Mucosa of rectum (tissue), 2 donors: ENCODE measurements around the gene ZNF136.

ENCODE experiments used
- H3K27ac ChIP-seq, 2 donors: one replicate each; pipeline ENCODE4 v1.7.0; 2013; ENCODE audit warnings: inconsistent platforms in 2 of 2, low read depth in 2 of 2, low read length in 2 of 2
- H3K27me3 ChIP-seq, 2 donors: one replicate each; pipeline ENCODE4 v1.7.0; 2013; ENCODE audit warnings: low read length in 2 of 2; ENCODE audit not compliant: control insufficient read depth in 2 of 2, insufficient read depth in 2 of 2
- H3K36me3 ChIP-seq, 2 donors: one replicate each; pipeline ENCODE4 v1.7.0; 2013; ENCODE audit warnings: low read length in 2 of 2; ENCODE audit not compliant: control insufficient read depth in 2 of 2, insufficient read depth in 2 of 2
- H3K4me1 ChIP-seq, 2 donors: one replicate each; pipeline ENCODE4 v1.7.0; 2013; ENCODE audit warnings: low read length in 2 of 2, mild to moderate bottlenecking in 1 of 2; ENCODE audit not compliant: control insufficient read depth in 2 of 2, insufficient read depth in 2 of 2
- H3K4me3 ChIP-seq, 2 donors: one replicate each; pipeline ENCODE4 v1.7.0; 2013; ENCODE audit warnings: low read length in 2 of 2
- H3K9ac ChIP-seq, 2 donors: one replicate each; pipeline ENCODE4 v1.7.0; 2013; ENCODE audit warnings: low read length in 2 of 2, low read depth in 1 of 2, mild to moderate bottlenecking in 1 of 2
- H3K9me3 ChIP-seq, 2 donors: one replicate each; pipeline ENCODE4 v1.7.0; 2013; ENCODE audit warnings: low read length in 2 of 2; ENCODE audit not compliant: control insufficient read depth in 2 of 2
- donor health status: healthy.
- donor health status: Normal muscosa, but diverticular disease.

ZNF136 gene

DNA sequence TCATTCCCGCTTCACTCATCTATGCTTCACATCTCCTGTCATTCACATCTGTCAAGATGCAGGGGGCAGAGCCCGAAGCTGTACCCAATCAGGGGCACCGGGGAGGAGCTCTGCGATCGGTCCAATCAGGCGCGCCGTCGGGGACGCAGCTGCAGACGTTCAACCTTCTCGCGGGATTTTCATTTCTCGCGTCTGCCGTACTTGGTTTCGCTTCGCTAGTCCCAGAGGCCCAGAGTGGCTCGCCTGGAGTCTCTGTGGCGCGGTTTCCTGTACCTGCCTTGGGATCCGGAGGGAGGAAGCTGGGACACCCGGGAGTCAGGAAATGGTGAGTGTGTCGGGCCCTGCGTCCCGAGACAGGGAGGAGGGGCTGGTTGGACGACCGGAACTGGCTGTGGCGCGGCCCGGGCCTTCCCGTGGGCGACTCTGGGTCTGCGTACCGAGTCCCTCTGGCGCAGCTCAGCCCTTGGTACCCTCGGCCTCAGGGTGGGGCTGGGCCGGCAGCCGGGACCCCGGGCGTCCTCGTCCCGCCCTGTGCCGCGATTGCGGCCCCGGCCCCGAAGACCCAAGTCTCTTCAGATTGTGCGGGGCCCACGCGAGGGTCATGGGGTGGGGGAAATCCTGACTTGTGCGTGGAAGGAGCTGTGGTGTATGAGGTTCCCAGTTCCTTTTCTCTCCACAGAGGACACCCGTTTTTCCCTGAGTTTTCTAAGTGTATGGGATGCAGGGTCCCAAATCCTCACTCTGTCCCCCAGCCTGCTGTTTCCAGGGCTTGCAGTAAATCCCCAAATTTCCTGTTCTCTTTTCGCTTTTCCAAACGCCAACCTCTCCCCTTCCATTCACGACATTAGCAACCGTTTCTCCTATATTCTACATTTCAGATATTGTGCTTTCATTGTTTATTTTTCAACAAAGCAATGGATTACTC is at the start of gene ZNF136:
TSS of gene ZNF136 (plus strand) at position 215 of the 925 bp plus-strand sequence. CDS start at position 323, 108 bp downstream.
- peak within 1 kb of the TSS; percentile 94 to 96 for H3K27ac ChIP-seq
- H3K9ac ChIP-seq: peak within 1 kb of the TSS; percentile 92 to 94
- H3K4me1 ChIP-seq: peaks cover 8 to 11% of the 10 kb centered on the region in 2 donors
- H3K4me3 ChIP-seq: peak within 1 kb of the TSS; percentile 91 to 96
- peaks cover 0 to 6% of the 10 kb centered on the region in 2 donors for H3K36me3 ChIP-seq
- H3K9me3 ChIP-seq: no peaks in the 10 kb centered on the region
- H3K27me3 ChIP-seq: no peaks in the 10 kb centered on the region

DNA sequence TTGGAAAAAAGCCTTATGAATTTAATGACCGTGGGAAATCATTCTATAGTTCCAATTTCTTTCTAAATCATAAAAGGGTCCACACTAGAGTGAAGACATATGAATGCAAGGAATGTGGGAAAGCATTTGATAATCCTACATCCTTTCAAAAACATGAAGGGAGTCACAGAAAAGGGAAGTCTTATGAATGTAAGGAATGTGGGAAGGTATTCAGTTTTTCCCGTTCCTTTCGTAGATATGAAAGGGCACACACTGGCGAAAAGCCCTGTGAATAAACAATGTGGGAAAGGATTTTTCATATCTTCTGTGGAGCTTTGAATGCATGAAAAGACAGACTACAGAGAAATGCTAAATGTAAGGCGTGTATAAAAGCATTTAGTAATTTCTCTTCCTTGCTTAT is 49.8 kb upstream of the ZNF136 start:
- no peak overlapping the region for H3K9ac ChIP-seq
- H3K9me3 ChIP-seq: peaks cover 11 to 22% of the 10 kb centered on the region in 2 donors
- no peaks in the 10 kb centered on the region for H3K4me1 ChIP-seq
- no peak overlapping the region for H3K27ac ChIP-seq
- H3K27me3 ChIP-seq: no peaks in the 10 kb centered on the region
- H3K36me3 ChIP-seq: peaks cover 0 to 11% of the 10 kb centered on the region in 2 donors
- no peak overlapping the region for H3K4me3 ChIP-seq

GRCh38 chr19:12117201-12117970 is 45.5 kb upstream of the ZNF136 start:
- H3K9ac ChIP-seq: no peak overlapping the region
- no peak overlapping the region for H3K4me3 ChIP-seq
- no peaks in the 10 kb centered on the region for H3K36me3 ChIP-seq
- no peaks in the 10 kb centered on the region for H3K27me3 ChIP-seq
- H3K9me3 ChIP-seq: peaks cover 8 to 11% of the 10 kb centered on the region in 2 donors
- H3K27ac ChIP-seq: no peak overlapping the region
- H3K4me1 ChIP-seq: no peaks in the 10 kb centered on the region

- peaks cover 0 to 2% of the 10 kb centered on the region in 2 donors for H3K36me3 ChIP-seq
- no peaks in the 10 kb centered on the region for H3K27me3 ChIP-seq
- no peak overlapping the region for H3K9ac ChIP-seq
- no peaks in the 10 kb centered on the region for H3K4me1 ChIP-seq
- no peak overlapping the region for H3K4me3 ChIP-seq
- peaks cover under 1 to 3% of the 10 kb centered on the region in 2 donors for H3K9me3 ChIP-seq
- H3K27ac ChIP-seq: no peak overlapping the region
Measured at GRCh38 chr19:12126707-12127106, 36.2 kb upstream of the ZNF136 start.

DNA sequence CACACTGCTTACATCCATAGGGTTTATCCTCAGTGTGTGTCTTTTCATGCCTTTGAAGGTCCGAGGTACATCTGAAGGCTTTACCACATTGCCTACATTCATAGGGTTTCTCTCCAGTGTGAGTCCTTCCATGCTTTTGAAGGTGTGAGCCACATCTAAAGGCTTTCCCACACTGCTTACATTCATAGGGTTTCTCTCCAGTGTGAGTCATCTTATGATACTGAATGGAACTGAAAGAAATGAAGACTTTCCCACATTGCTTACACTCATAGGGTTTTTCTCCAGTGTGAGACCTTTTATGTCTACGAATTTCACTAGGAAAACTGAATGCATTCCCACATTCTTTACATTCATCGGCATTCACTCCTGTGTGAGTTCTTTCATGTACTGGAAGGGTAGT is 29.8 kb upstream of the ZNF136 start:
- Histone ChIP-seq H3K9me3 (peaks cover 24 to 26% of the 10 kb centered on the region in 2 donors), H3K27me3 (no peaks in the 10 kb centered on the region), H3K36me3 (peaks cover 35 to 42% of the 10 kb centered on the region in 2 donors), H3K4me1 (no peaks in the 10 kb centered on the region), H3K27ac (no peak overlapping the region), H3K9ac (no peak overlapping the region), H3K4me3 (no peak overlapping the region)

DNA sequence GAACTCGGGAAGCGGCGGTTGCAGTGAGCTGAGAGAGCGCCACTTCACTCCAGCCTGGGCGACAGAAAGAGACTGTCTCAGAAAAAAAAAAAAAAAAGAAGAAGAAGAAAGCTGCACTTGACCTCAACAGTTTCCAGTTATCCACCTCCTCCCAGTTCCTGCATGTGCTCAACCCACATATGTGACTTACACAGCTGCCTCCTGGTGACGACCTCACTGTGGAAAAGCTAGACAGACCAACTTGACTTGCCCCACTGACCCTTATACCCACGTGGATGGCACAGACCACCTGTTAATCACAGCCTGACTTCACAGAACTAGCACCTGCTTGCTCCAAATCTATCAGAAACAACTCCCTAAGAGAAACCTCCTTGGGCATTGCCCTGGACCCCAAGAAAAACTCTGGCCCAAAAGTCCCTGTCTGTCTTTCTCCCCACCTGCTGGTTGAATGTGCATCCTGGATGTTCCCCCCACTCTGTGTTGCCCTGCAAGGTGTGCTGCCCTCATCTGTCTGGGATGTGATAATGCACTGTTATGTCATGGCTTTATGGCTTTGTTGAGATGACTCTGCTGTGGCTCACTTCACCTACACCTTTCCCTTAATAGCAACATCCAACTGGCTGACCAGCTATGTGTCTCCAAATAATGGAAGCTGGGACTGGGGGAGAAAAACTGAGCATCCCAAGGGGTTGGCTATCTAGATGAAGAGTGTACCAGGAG is 25.5 kb upstream of the ZNF136 start:
- peaks cover 32 to 34% of the 10 kb centered on the region in 2 donors for H3K36me3 ChIP-seq
- H3K4me1 ChIP-seq: peaks cover 8 to 16% of the 10 kb centered on the region in 2 donors
- no peak overlapping the region for H3K9ac ChIP-seq
- H3K27ac ChIP-seq: no peak overlapping the region
- H3K4me3 ChIP-seq: no peak overlapping the region
- no peaks in the 10 kb centered on the region for H3K27me3 ChIP-seq
- H3K9me3 ChIP-seq: peaks cover 15 to 19% of the 10 kb centered on the region in 2 donors

- peak overlapping the region; percentile 79 to 87 for H3K9ac ChIP-seq
- peaks cover 8 to 16% of the 10 kb centered on the region in 2 donors for H3K4me1 ChIP-seq
- peaks cover 15 to 16% of the 10 kb centered on the region in 2 donors for H3K36me3 ChIP-seq
- no peaks in the 10 kb centered on the region for H3K27me3 ChIP-seq
- H3K4me3 ChIP-seq: peak overlapping the region; percentile 73 to 93
- H3K27ac ChIP-seq: no peak overlapping the region
- H3K9me3 ChIP-seq: peaks cover 0 to 2% of the 10 kb centered on the region in 2 donors
Measured at GRCh38 chr19:12139269-12139668, 23.6 kb upstream of the ZNF136 start.

GRCh38 chr19:12139885-12140544 is 22.9 kb upstream of the ZNF136 start, which contains the start of gene ZNF20:
Gene ZNF20 (minus strand): TSS chr19:12140350. CDS start chr19:12140182, 168 bp downstream.
- Histone ChIP-seq H3K27me3 (no peaks in the 10 kb centered on the region), H3K9ac (peak within 1 kb of the TSS; percentile 79 to 87), H3K27ac (peak within 1 kb of the TSS; percentile 80 to 81), H3K9me3 (peaks cover 0 to under 1% of the 10 kb centered on the region in 2 donors), H3K4me1 (peaks cover 8 to 16% of the 10 kb centered on the region in 2 donors), H3K4me3 (peak within 1 kb of the TSS; percentile 73 to 93), H3K36me3 (peaks cover 10 to 11% of the 10 kb centered on the region in 2 donors)
